H9 (cell line): ENCODE data around the gene ADGRG1. TPM values are rescaled to one million over a fixed set of nuclear protein-coding genes. Genes with fewer than 3 reads are reported as not detected.

ENCODE experiments used
- DNase-seq: peaks from one replicate; pipeline ENCODE4 v3.0.0-alpha.2; 2017
- H2AFZ ChIP-seq: one replicate; pipeline ENCODE4 v1.6.1; 2013; ENCODE audit warnings: mild to moderate bottlenecking, low read length, control low read depth, moderate library complexity
- H2AK5ac ChIP-seq: 2 replicates; pipeline ENCODE4 v1.6.1; 2013; ENCODE audit warnings: low read length, control low read depth, mixed read lengths; ENCODE audit not compliant: insufficient read length
- H2BK120ac ChIP-seq: one replicate; pipeline ENCODE4 v1.6.1; 2013; ENCODE audit warnings: low read depth, mild to moderate bottlenecking, low read length, control low read depth, inconsistent platforms; ENCODE audit not compliant: poor library complexity, severe bottlenecking
- H2BK12ac ChIP-seq: 2 replicates; pipeline ENCODE4 v1.6.1; 2013; ENCODE audit warnings: low read length, control low read depth, mixed read lengths, low read depth; ENCODE audit not compliant: insufficient read length
- H2BK15ac ChIP-seq: 2 replicates; pipeline ENCODE4 v1.6.1; 2013; ENCODE audit warnings: low read depth, low read length, control low read depth
- H2BK20ac ChIP-seq: one replicate; pipeline ENCODE4 v1.6.1; 2013; ENCODE audit warnings: low read depth, mild to moderate bottlenecking, low read length, control low read depth, inconsistent platforms; ENCODE audit not compliant: poor library complexity, severe bottlenecking
- H2BK5ac ChIP-seq: 2 replicates; pipeline ENCODE4 v1.6.1; 2013; ENCODE audit warnings: low read length, control low read depth, mixed read lengths; ENCODE audit not compliant: insufficient read length
- H3K14ac ChIP-seq: 2 replicates; pipeline ENCODE4 v1.6.1; 2013; ENCODE audit warnings: low read length, control low read depth; ENCODE audit not compliant: insufficient read depth
- H3K18ac ChIP-seq: 2 replicates; pipeline ENCODE4 v1.6.1; 2013; ENCODE audit warnings: low read depth, mild to moderate bottlenecking, mixed read lengths, low read length, control low read depth; ENCODE audit not compliant: insufficient read length
- H3K23ac ChIP-seq: 2 replicates; pipeline ENCODE4 v1.6.1; 2013; ENCODE audit warnings: low read length, control low read depth, mixed read lengths, low read depth; ENCODE audit not compliant: insufficient read length
- H3K23me2 ChIP-seq: 2 replicates; pipeline ENCODE4 v1.6.1; 2013; ENCODE audit warnings: low read depth, mild to moderate bottlenecking, mixed read lengths, low read length, control low read depth; ENCODE audit not compliant: insufficient read length, poor library complexity, severe bottlenecking
- H3K27ac ChIP-seq: 2 replicates; pipeline ENCODE4 v1.5.1; 2013; ENCODE audit warnings: low read length, control low read depth, mixed read lengths, low read depth; ENCODE audit not compliant: insufficient read length
- H3K27me3 ChIP-seq: 2 replicates; pipeline ENCODE4 v1.6.1; 2013; ENCODE audit warnings: low read length, control low read depth, inconsistent platforms; ENCODE audit not compliant: insufficient read depth
- H3K4ac ChIP-seq: 2 replicates; pipeline ENCODE4 v1.6.1; 2013; ENCODE audit warnings: low read depth, mild to moderate bottlenecking, control low read depth, inconsistent platforms, low read length, moderate library complexity
- H3K4me1 ChIP-seq: 2 replicates; pipeline ENCODE4 v1.6.1; 2013; ENCODE audit warnings: low read length, control low read depth, inconsistent platforms; ENCODE audit not compliant: insufficient read depth
- H3K4me2 ChIP-seq: 2 replicates; pipeline ENCODE4 v1.6.1; 2013; ENCODE audit warnings: low read length, control low read depth, mixed read lengths; ENCODE audit not compliant: insufficient read length, insufficient read depth
- H3K56ac ChIP-seq: 2 replicates; pipeline ENCODE4 v1.6.1; 2013; ENCODE audit warnings: low read depth, mild to moderate bottlenecking, mixed read lengths, low read length, control low read depth; ENCODE audit not compliant: insufficient read length
- H3K79me1 ChIP-seq: 2 replicates; pipeline ENCODE4 v1.6.1; 2013; ENCODE audit warnings: low read depth, mild to moderate bottlenecking, moderate library complexity, low read length, control low read depth, inconsistent platforms; ENCODE audit not compliant: insufficient read depth, poor library complexity, severe bottlenecking
- H3K79me2 ChIP-seq: 2 replicates; pipeline ENCODE4 v1.6.1; 2013; ENCODE audit warnings: low read length, control low read depth, inconsistent platforms; ENCODE audit not compliant: insufficient read depth
- H3K9ac ChIP-seq: 2 replicates; pipeline ENCODE4 v1.6.1; 2013; ENCODE audit warnings: low read length, control low read depth, mixed read lengths; ENCODE audit not compliant: insufficient read length; ENCODE audit errors: extremely low read depth
- H3K9me3 ChIP-seq: one replicate; pipeline ENCODE4 v1.6.1; 2013; ENCODE audit warnings: low read depth, low read length, inconsistent platforms; ENCODE audit not compliant: control insufficient read depth
- H3T11ph ChIP-seq: one replicate; pipeline ENCODE4 v1.6.1; 2013; ENCODE audit warnings: mild to moderate bottlenecking, low read length, control low read depth, inconsistent platforms
- H4K20me1 ChIP-seq: one replicate; pipeline ENCODE4 v1.6.1; 2013; ENCODE audit not compliant: control insufficient read depth, insufficient read length, insufficient read depth
- H4K5ac ChIP-seq: 2 replicates; pipeline ENCODE4 v1.6.1; 2013; ENCODE audit warnings: low read depth, mild to moderate bottlenecking, mixed read lengths, low read length, control low read depth; ENCODE audit not compliant: insufficient read length
- H4K8ac ChIP-seq: replicated peaks from 2 replicates; pipeline ENCODE4 v1.6.1; 2013; ENCODE audit warnings: low read length, control low read depth, mixed read lengths, low read depth; ENCODE audit not compliant: insufficient read length
- H4K91ac ChIP-seq: 2 replicates; pipeline ENCODE4 v1.6.1; 2013; ENCODE audit warnings: low read depth, mild to moderate bottlenecking, moderate library complexity, mixed read lengths, low read length, control low read depth; ENCODE audit not compliant: insufficient read length
- H3K27ac Mint-ChIP-seq, 3 experiments: 2 replicates in 2 of 3; 3 replicates in 1 of 3; pipeline ENCODE4 v1.8.0; 2020 to 2021; ENCODE audit warnings: mixed read lengths in 3 of 3, mild to moderate bottlenecking in 1 of 3, moderate library complexity in 1 of 3
- H3K27me3 Mint-ChIP-seq: 2 replicates; pipeline ENCODE4 v1.8.0; 2021; ENCODE audit warnings: low read depth, mild to moderate bottlenecking, moderate library complexity, mixed read lengths
- H3K36me3 Mint-ChIP-seq, 3 experiments: 2 replicates in 2 of 3; 3 replicates in 1 of 3; pipeline ENCODE4 v1.8.0; 2020 to 2021; ENCODE audit warnings: low read depth in 3 of 3, mixed read lengths in 3 of 3; ENCODE audit not compliant: insufficient read depth in 1 of 3
- H3K4me1 Mint-ChIP-seq, 2 experiments: 2 replicates each; pipeline ENCODE4 v1.8.0; 2020; ENCODE audit warnings: mixed read lengths in 2 of 2
- H3K4me3 Mint-ChIP-seq, 2 experiments: 2 replicates in 1 of 2; 3 replicates in 1 of 2; pipeline ENCODE4 v1.8.0; 2020 to 2021; ENCODE audit warnings: mild to moderate bottlenecking in 2 of 2, mixed read lengths in 2 of 2, moderate library complexity in 1 of 2
- H3K9me3 Mint-ChIP-seq, 2 experiments: 2 replicates in 1 of 2; 3 replicates in 1 of 2; pipeline ENCODE4 v1.8.0; 2020; ENCODE audit warnings: mild to moderate bottlenecking in 2 of 2, mixed read lengths in 2 of 2, moderate library complexity in 1 of 2
- CTCF ChIP-seq: fragments of 200-600 bp; sonication (generic); conservative IDR thresholded peaks from 3 replicates; pipeline ENCODE4 v1.8.0; 2021; ENCODE audit warnings: antibody characterized with exemption, mild to moderate bottlenecking
- WGBS: extraction: QIAGEN DNeasy Blood & Tissue Kit; methylation state at CpG from one replicate; pipeline ENCODE4 v1.1.7; 2013; ENCODE audit warnings: missing lambda C conversion rate, low lambda C conversion rate, mixed read lengths; ENCODE audit not compliant: insufficient read length; ENCODE audit errors: extremely low coverage; 5-methylcytosine and 5-hydroxymethylcytosine counted together
- total RNA-seq: library from RNA; stranded (reverse); gene quantifications from 2 replicates; pipeline ENCODE4 v1.2.1, GENCODE V29; 2021

ADGRG1 gene
- total RNA-seq, 1 experiment from 2014 or later = 1.1 TPM

- Histone ChIP-seq H2BK5ac (no peak overlapping the region), H3K4me1 (no peaks in the 10 kb centered on the region), H3K23me2 (no peaks in the 10 kb centered on the region), H3K9me3 (no peaks in the 10 kb centered on the region), H3K79me1 (no peaks in the 10 kb centered on the region), H2BK15ac (no peak overlapping the region), H3K4ac (no peak overlapping the region), H4K20me1 (no peaks in the 10 kb centered on the region), H3K9ac (no peak overlapping the region), H4K8ac (no peak overlapping the region), H4K5ac (no peak overlapping the region), H3K4me2 (no peak overlapping the region), H3K27me3 (no peaks in the 10 kb centered on the region), H3K27ac (no peak overlapping the region), H3K14ac (no peak overlapping the region), H3K56ac (no peak overlapping the region), H3K79me2 (no peaks in the 10 kb centered on the region), H3K18ac (no peak overlapping the region), H3T11ph (no peak overlapping the region), H2AFZ (no peak overlapping the region), H2BK12ac (no peak overlapping the region), H2BK20ac (no peak overlapping the region), H4K91ac (no peak overlapping the region), H2BK120ac (no peak overlapping the region), H3K23ac (no peak overlapping the region), H2AK5ac (no peak overlapping the region)
- Mint-ChIP-seq H3K4me1 (peaks cover 5 to 20% of the 10 kb centered on the region in 2 experiments), H3K9me3 (no peaks in the 10 kb centered on the region), H3K27me3 (peaks cover 1% of the 10 kb centered on the region; the same call in 1 of the 2 replicates), H3K36me3 (no peaks in the 10 kb centered on the region), H3K27ac (no peak overlapping the region), H3K4me3 (no peak overlapping the region)
- DNase-seq = no peak
- no peak for TF ChIP-seq CTCF
- no CpG with 5 or more reads among the region's 4 CpGs for WGBS
Observed at GRCh38 chr16:57693550-57693949, 65.1 kb downstream of the ADGRG1 start.
